GM21360 (cell line): ENCODE measurements around the gene SESN1.

Experiments
- ATAC-seq: cut with Tn5 transposase; IDR thresholded peaks from one replicate; pipeline ENCODE4 v1.9.1; 2021; ENCODE audit warnings: mild to moderate bottlenecking, moderate library complexity; ENCODE audit not compliant: unreplicated experiment

SESN1 gene

GRCh38 chr6:108966855-108967755 is 127.5 kb downstream of the SESN1 start:
- ATAC-seq: no peak

GRCh38 chr6:108966251-108966650 is 128.4 kb downstream of the SESN1 start:
- no peak for ATAC-seq

GRCh38 chr6:108961985-108962384 is 132.7 kb downstream of the SESN1 start:
- ATAC-seq: no peak

DNA sequence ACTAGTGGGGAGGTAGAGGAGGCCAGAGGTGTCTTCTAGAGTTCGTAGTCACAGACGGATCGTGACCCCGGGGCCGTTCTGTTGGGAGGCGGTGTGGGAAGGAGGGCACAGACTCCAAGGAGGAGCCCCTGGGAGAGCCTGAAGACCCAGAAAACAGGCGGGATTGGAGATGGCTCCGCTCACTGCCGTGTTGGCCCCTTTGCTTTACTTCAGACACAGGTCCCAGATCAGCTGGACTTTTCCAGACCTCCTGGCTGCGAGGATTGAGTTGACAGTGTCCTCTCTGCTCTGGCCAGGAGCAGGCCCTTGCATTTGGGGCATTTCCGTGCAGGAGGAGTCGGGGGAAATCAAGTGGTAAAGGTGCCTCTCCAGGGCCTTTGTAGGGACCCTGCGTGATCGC is 133.6 kb downstream of the SESN1 start:
- no peak for ATAC-seq

DNA sequence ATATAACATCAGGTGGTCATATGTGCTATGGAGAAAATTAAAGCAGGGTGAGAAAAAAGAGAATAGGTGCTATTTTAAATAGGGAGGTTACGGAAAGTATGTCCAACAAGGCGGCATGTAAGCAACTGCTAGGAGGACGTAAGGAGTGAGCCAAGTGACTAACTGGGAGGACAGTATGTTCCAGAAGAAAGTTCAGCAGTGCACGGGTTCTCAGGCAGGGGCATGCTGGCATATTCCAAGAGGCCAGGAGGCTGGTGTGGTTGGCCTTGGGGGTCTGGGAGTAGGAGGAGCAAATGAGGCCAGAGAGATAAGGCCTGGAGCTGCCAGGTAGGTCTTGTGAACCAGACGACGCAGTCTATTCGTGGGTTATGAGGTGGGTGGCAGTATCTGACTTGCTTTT is 134.0 kb downstream of the SESN1 start:
- ATAC-seq: no peak

- no peak for ATAC-seq
Observed at GRCh38 chr6:108959972-108960582, 134.6 kb downstream of the SESN1 start.

GRCh38 chr6:108958900-108959770 is 135.5 kb downstream of the SESN1 start:
- ATAC-seq: no peak

DNA sequence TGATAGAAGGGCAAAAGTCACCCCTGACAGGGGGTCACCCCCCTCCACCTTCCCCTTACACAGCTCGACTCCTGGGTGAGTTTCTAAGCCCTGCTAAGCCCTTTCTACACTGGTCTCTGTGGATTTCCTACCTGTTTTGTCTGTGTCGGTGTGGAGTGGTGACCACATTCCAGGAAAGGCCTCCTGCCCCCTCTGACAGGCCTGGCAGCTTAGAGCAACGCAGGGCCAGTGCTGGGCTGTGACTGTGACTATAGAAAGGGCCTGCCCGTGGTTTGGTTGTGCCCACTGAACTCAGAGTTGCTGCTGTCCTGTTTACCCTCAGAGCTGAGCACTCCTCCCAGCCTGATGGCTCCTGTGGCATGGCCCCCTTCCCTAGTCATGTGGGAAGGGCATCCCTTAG is 137.4 kb downstream of the SESN1 start:
- no peak for ATAC-seq

DNA sequence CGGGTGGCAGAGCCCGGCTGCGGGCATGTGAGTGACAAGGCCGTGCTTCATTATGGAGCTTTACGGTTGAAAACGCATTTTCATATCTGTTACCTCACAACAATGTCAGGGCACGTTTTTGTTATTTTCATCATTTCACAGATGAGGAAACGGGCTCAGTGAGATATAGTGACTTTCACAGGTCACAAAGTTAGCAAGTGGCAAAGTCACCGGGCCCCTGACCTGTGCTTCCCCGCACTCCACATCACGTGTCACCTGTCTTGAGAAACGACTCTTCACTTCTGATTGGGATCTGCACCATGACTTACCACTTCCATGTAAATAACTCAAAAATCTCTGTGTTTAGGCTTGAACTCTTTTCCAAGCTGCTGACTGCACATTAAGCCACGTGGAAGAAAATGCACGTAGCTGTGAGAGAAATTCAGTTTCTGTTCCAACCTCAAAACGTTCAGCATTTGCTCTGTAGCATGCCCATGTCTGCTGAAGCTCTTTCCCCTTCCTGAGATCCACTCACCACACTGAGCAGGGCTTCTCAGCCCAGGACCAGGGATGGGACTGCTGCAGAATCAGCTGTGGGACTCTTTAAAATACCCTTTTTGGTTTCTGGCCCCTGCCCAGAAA is 139.2 kb downstream of the SESN1 start:
- ATAC-seq: no peak

DNA sequence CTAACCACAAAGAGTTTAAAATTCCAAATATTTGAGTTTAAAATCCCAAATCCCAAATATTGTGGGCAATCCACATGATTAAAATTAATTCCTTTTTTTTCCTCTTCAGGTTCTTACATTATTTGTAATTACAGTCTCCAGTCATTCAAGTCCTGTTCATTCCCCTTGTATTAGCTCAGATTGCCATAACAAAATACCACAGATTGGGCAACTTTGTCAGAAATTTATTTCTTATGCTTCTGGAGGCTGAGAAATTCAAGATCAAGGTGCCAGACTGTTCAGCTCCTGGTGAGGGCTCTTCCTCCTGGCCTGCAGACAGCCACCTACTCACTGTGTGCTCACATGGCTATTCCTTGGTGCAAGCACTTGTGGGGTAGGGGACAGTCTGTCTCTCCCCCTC is 141.0 kb downstream of the SESN1 start:
- no peak for ATAC-seq

DNA sequence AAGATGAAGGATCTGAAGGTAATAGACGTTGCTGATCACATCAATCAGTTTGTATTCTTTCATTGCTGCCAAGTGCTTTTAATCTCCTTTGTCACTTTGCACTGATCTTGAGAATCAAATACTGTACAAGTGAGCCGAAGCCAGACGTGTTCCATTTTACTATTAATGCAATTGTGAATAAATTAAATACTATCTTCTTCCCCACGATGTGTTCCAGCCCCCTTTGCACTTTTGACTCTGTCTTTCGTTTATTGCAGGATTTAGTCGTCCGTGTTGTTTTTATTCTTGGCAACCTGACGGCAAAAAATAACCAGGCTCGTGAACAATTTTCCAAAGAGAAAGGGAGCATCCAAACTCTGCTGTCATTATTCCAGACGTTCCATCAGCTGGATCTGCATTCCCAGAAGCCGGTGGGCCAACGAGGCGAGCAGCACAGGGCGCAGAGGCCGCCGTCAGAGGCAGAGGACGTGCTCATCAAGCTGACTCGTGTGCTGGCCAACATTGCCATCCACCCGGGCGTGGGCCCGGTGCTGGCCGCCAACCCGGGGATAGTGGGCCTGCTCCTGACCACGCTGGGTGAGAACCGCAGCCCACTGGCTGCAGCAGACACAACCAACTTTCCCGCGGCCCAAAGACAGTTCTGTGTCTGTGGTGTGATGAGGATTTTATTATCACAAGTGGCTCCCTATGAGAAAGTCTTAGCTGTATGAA is 141.7 kb downstream of the SESN1 start:
- ATAC-seq: no peak

GRCh38 chr6:108951351-108951953 is 143.2 kb downstream of the SESN1 start:
- ATAC-seq: no peak

DNA sequence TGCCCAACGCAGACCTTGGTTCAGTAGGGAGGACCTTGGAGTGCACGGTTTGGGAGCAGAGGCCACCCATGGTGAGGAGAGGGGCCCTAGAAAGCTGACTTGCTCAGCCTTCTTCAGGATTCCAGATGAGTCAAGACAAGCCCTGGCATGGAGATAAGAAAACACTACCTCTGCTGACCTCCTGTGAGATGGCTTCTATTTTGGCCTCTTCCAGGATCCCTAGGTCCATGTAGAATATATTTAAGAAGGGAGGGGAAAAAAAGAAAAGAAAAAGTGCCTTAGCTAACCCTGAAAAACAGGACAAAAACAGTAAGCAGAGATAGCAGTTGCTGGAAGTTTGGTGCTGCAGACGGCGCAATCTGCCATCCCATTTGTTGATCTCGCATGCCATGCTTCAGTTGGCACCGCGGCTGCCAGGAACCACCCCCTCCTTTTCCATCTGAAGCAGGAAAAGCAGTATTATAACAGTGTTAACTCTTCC is 146.4 kb downstream of the SESN1 start:
- no peak for ATAC-seq

DNA sequence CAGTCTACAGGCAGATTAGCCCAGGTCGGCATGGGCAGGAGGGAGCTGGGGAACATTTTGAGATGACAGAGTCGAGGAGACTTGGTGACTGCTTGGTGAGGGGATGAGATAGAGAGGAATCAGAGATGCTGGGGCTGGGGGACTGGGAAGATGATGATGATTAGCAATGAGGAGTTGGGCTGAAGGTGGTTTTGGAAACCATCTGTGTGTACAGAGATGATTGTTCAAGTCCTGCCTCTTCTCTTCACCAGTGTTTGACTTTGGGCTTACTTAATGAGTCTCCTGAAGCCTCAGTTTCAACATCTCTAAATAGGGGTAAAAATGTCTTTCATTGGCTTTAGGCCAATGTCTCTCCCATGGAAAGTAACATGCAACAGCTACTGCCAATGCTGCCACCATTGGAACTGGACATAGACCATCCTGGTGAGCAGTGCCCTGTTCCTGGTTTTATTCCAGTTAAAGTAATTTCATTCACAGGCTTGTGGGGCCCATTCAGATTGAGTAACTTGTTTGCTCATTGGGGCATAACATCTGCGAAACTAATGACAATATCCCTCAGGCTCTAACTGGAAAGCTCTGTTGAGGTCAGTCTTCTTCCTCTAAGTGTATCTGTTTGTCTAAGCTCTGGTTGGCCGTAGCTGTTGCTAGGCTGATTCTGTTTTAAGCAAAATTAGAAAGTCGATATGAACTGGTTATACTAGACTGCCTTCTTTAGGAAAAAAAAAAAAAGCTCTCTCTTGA is 147.4 kb downstream of the SESN1 start:
- ATAC-seq: no peak

GRCh38 chr6:108946695-108947094 is 148.0 kb downstream of the SESN1 start:
- ATAC-seq: no peak

DNA sequence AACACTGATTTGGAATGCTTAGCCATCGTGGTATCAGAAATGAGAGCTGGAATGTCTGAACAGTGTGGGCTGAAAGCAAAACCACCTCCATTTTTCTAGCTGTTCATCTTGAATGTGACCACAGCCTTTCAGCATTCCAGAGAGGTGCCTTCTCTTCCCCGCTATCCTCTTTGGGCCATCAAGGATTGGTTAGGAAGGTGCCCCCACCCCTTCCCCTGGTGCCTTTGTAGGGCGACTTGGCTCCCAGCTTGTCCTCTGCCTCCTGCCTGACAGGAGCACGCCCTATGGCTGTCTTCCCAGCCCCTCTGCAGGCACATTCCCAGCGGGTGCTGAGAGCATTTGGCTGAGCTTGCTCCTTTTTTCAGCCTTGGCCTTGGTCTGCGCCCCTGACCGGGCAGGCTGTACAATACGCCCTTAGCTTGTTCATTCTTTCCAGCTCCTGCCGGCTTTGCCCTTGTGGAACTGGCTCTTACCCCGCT is 148.9 kb downstream of the SESN1 start:
- no peak for ATAC-seq

DNA sequence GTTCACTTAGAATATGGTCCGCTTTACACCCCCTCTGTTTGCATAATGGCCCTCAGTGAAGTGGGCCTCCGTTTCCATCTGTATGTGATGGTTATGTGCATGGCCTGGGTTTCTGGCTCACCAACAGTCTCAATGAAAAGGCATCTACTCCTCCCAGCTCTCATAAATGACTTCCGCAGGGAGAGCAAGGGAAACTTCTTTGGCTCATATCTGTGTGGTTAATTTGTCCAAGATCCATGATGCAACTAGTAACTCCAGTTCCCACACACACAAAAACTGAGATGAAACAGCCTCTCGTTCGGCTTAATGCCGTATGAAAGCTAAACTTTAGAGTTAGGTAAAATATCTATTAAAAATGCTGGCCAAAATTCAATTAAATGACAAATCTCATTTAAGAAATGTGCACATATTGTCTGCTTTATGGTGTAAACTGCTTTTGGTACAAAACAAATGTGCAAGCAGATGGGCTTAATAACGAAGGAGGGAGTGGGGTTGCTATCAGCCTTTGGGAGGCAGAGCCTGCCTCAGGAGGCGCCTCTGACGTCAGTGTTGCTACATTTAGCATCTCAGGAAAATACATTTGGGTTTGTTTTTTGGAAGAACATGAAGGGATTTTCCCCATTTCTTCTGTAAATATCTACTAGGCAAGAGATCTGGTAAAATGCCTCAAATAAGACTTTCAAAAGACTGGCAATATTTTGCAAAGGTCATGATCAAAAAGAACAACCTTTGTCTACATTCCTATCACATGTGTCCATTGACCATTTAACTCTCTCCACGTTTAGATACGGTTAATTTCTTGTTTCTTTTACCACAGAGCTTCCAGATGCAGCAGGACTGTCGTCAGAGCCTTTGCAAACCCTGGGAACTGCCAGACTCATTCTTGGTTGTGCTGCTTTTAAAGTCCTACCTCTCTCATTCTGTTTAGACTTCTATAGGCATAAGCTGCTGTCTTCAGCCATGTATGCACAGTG is 149.7 kb downstream of the SESN1 start:
- no peak for ATAC-seq

GRCh38 chr6:108944071-108944470 is 150.6 kb downstream of the SESN1 start:
- no peak for ATAC-seq
